IPS-18a (cell line): ENCODE results near the gene DCUN1D2.
"Not testable (repeated sequence)": the region's sequence is repeated elsewhere in the genome, so short reads cannot be mapped to it uniquely, and the experiment has no call there.

Experiments used
- H3K27ac ChIP-seq: one replicate; pipeline ENCODE4 v1.5.1; 2013; ENCODE audit warnings: low read length
- H3K27me3 ChIP-seq: one replicate; pipeline ENCODE4 v1.6.1; 2013; ENCODE audit warnings: mild to moderate bottlenecking, low read length; ENCODE audit not compliant: control insufficient read depth, insufficient read depth
- H3K36me3 ChIP-seq: one replicate; pipeline ENCODE4 v1.6.1; 2013; ENCODE audit warnings: low read depth, low read length; ENCODE audit not compliant: control insufficient read depth
- H3K4me1 ChIP-seq: one replicate; pipeline ENCODE4 v1.6.1; 2013; ENCODE audit warnings: low read depth, low read length; ENCODE audit not compliant: control insufficient read depth
- H3K4me3 ChIP-seq: one replicate; pipeline ENCODE4 v1.5.1; 2013; ENCODE audit warnings: low read length
- H3K9ac ChIP-seq: one replicate; pipeline ENCODE4 v1.6.1; 2013; ENCODE audit warnings: mild to moderate bottlenecking, low read length, moderate library complexity
- H3K9me3 ChIP-seq: one replicate; pipeline ENCODE4 v1.6.1; 2013; ENCODE audit warnings: low read depth, low read length; ENCODE audit not compliant: control insufficient read depth

The DCUN1D2 gene

GRCh38 chr13:113436866-113437265, 53.6 kb downstream of the DCUN1D2 start:
- not testable (repeated sequence) for H3K9me3 ChIP-seq, H3K27ac ChIP-seq, H3K27me3 ChIP-seq, H3K36me3 ChIP-seq, H3K4me1 ChIP-seq, H3K9ac ChIP-seq, H3K4me3 ChIP-seq

GRCh38 chr13:113435907-113436306, 54.6 kb downstream of the DCUN1D2 start:
- H3K4me1 ChIP-seq, H3K9me3 ChIP-seq, H3K9ac ChIP-seq, H3K36me3 ChIP-seq, H3K27me3 ChIP-seq, H3K4me3 ChIP-seq, H3K27ac ChIP-seq: not testable (repeated sequence)

GRCh38 chr13:113433391-113433916, 57.1 kb downstream of the DCUN1D2 start:
- H3K36me3 ChIP-seq, result no peaks in the 10 kb centered on the region
- H3K27me3 ChIP-seq, result no peaks in the 10 kb centered on the region
- H3K4me1 ChIP-seq, result no peaks in the 10 kb centered on the region
- no peak overlapping the region for H3K27ac ChIP-seq
- H3K9me3 ChIP-seq, result no peaks in the 10 kb centered on the region
- H3K4me3 ChIP-seq, result no peak overlapping the region
- H3K9ac ChIP-seq, result no peak overlapping the region

GRCh38 chr13:113432506-113433270, 57.8 kb downstream of the DCUN1D2 start:
- no peak overlapping the region for H3K27ac ChIP-seq
- no peaks in the 10 kb centered on the region for H3K27me3 ChIP-seq
- no peak overlapping the region for H3K4me3 ChIP-seq
- H3K9me3 ChIP-seq, result no peaks in the 10 kb centered on the region
- no peak overlapping the region for H3K9ac ChIP-seq
- H3K4me1 ChIP-seq, result no peaks in the 10 kb centered on the region
- H3K36me3 ChIP-seq, result no peaks in the 10 kb centered on the region

- H3K27me3 ChIP-seq, result no peaks in the 10 kb centered on the region
- no peaks in the 10 kb centered on the region for H3K36me3 ChIP-seq
- H3K4me3 ChIP-seq, result no peak overlapping the region
- no peaks in the 10 kb centered on the region for H3K4me1 ChIP-seq
- no peak overlapping the region for H3K27ac ChIP-seq
- H3K9ac ChIP-seq, result no peak overlapping the region
- no peaks in the 10 kb centered on the region for H3K9me3 ChIP-seq
Observed at GRCh38 chr13:113431171-113431570, 59.3 kb downstream of the DCUN1D2 start.

GRCh38 chr13:113430378-113431110, 60.0 kb downstream of the DCUN1D2 start:
- Histone ChIP-seq H3K9me3 (no peaks in the 10 kb centered on the region), H3K27ac (no peak overlapping the region), H3K4me3 (no peak overlapping the region), H3K36me3 (no peaks in the 10 kb centered on the region), H3K27me3 (no peaks in the 10 kb centered on the region), H3K9ac (no peak overlapping the region), H3K4me1 (no peaks in the 10 kb centered on the region)

GRCh38 chr13:113429608-113429985, 60.9 kb downstream of the DCUN1D2 start:
- no peak overlapping the region for H3K4me3 ChIP-seq
- no peak overlapping the region for H3K9ac ChIP-seq
- no peaks in the 10 kb centered on the region for H3K4me1 ChIP-seq

GRCh38 chr13:113428871-113429607, 61.5 kb downstream of the DCUN1D2 start:
- no peak overlapping the region for H3K9ac ChIP-seq
- H3K4me1 ChIP-seq, result no peaks in the 10 kb centered on the region
- H3K9me3 ChIP-seq, result no peaks in the 10 kb centered on the region
- H3K27ac ChIP-seq, result no peak overlapping the region
- no peak overlapping the region for H3K4me3 ChIP-seq
- H3K27me3 ChIP-seq, result no peaks in the 10 kb centered on the region
- no peaks in the 10 kb centered on the region for H3K36me3 ChIP-seq

More at GRCh38 chr13:113429608-113429985, 60.9 kb downstream of the DCUN1D2 start:
- Histone ChIP-seq H3K9me3 (no peaks in the 10 kb centered on the region), H3K27ac (no peak overlapping the region), H3K36me3 (no peaks in the 10 kb centered on the region), H3K27me3 (no peaks in the 10 kb centered on the region)

- Histone ChIP-seq H3K9ac (no peak overlapping the region), H3K4me1 (no peaks in the 10 kb centered on the region), H3K9me3 (no peaks in the 10 kb centered on the region), H3K27ac (no peak overlapping the region), H3K4me3 (no peak overlapping the region), H3K27me3 (no peaks in the 10 kb centered on the region), H3K36me3 (no peaks in the 10 kb centered on the region)
Observed at GRCh38 chr13:113428469-113428865, 62.0 kb downstream of the DCUN1D2 start.

- H3K4me3 ChIP-seq, result no peak overlapping the region
- no peaks in the 10 kb centered on the region for H3K9me3 ChIP-seq
- H3K36me3 ChIP-seq, result no peaks in the 10 kb centered on the region
- no peak overlapping the region for H3K27ac ChIP-seq
- no peaks in the 10 kb centered on the region for H3K27me3 ChIP-seq
- H3K4me1 ChIP-seq, result no peaks in the 10 kb centered on the region
- H3K9ac ChIP-seq, result no peak overlapping the region
Observed at GRCh38 chr13:113427562-113428468, 62.7 kb downstream of the DCUN1D2 start.

- Histone ChIP-seq H3K4me1 (no peaks in the 10 kb centered on the region), H3K4me3 (no peak overlapping the region), H3K9ac (no peak overlapping the region), H3K9me3 (no peaks in the 10 kb centered on the region), H3K27me3 (no peaks in the 10 kb centered on the region), H3K36me3 (no peaks in the 10 kb centered on the region), H3K27ac (no peak overlapping the region)
Observed at GRCh38 chr13:113426591-113426986, 63.9 kb downstream of the DCUN1D2 start.
